Subcutaneous abdominal adipose tissue (tissue), 5 donors: Measurements from ENCODE around the gene CD48.
A peak's percentile ranks its signal among the peaks of the same experiment; 100 is the strongest.

Source experiments
- H3K27ac ChIP-seq: one replicate; pipeline ENCODE4 v1.7.0; 2013; ENCODE audit warnings: low read depth, mild to moderate bottlenecking, inconsistent platforms, low read length, moderate library complexity
- H3K27me3 ChIP-seq, 5 donors: one replicate each; pipeline ENCODE4 v1.7.0; 2013; ENCODE audit warnings: low read length in 5 of 5, inconsistent platforms in 1 of 5; ENCODE audit not compliant: control insufficient read depth in 5 of 5, insufficient read depth in 4 of 5
- H3K36me3 ChIP-seq, 5 donors: one replicate each; pipeline ENCODE4 v1.7.0; 2013; ENCODE audit warnings: low read length in 5 of 5; ENCODE audit not compliant: control insufficient read depth in 5 of 5, insufficient read depth in 5 of 5
- H3K4me1 ChIP-seq, 5 donors: one replicate each; pipeline ENCODE4 v1.7.0; 2013; ENCODE audit warnings: low read length in 5 of 5, mild to moderate bottlenecking in 3 of 5, moderate library complexity in 1 of 5; ENCODE audit not compliant: control insufficient read depth in 5 of 5, insufficient read depth in 5 of 5
- H3K4me3 ChIP-seq, 5 donors: one replicate each; pipeline ENCODE4 v1.7.0; 2013; ENCODE audit warnings: low read length in 5 of 5, low read depth in 1 of 5
- H3K9ac ChIP-seq, 5 donors: one replicate each; pipeline ENCODE4 v1.7.0; 2013; ENCODE audit warnings: low read length in 5 of 5, mild to moderate bottlenecking in 4 of 5, moderate library complexity in 3 of 5
- H3K9me3 ChIP-seq, 5 donors: one replicate each; pipeline ENCODE4 v1.7.0; 2013; ENCODE audit warnings: low read length in 5 of 5; ENCODE audit not compliant: control insufficient read depth in 5 of 5
- donor health status: healthy.
- donor health status: healthy.
- donor health status: healthy.
- donor health status: healthy.
- donor health status: healthy.

CD48 gene

DNA sequence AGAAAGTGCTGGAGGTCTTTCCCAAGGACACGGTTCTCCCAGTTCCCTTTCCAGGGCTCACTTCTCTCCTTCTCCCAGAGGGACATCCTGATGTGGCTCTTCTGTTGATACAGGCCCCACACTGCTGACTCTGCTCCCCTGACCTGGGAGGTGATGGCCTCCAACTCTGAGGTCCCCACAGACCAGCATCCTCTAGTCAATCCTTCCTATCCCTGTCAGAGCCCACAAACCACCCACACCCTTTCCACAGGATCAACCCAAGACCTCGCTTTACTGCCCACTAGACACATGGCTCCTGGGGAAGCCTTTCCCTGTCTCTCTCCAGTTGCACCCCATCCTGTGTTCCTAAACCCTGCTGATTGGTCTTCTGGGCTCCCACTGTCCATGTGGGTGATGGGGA, 39.0 kb upstream of the CD48 start:
- H3K27me3 ChIP-seq: peaks cover 0 to 9% (median 4%) of the 10 kb centered on the region in 5 donors
- H3K9me3 ChIP-seq: no peaks in the 10 kb centered on the region
- no peaks in the 10 kb centered on the region for H3K36me3 ChIP-seq
- H3K4me1 ChIP-seq: no peaks in the 10 kb centered on the region
- H3K9ac ChIP-seq: no peak overlapping the region
- H3K27ac ChIP-seq: no peak overlapping the region
- H3K4me3 ChIP-seq: peak overlapping the region in 1 of 5 donors; percentile 10

DNA sequence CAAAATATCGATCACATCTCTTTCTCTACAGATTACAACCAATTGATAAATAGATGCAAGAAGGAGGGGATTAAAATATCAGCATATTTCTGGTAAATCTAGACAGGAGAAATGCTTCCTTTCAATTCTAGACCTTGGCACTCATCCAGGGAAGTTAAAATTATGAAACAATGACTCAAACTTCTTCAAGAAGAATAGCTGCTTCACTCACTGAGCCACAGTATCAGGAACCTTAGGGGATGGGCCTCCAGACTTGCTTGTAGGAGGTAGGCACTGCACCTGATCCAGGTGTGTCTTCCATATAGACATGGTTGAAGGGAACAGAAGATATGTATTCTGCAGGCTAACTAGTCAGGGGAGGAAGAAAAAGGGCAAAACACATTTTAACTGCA, 37.3 kb upstream of the CD48 start:
- Histone ChIP-seq H3K27ac (no peak overlapping the region), H3K9ac (no peak overlapping the region), H3K4me1 (no peaks in the 10 kb centered on the region), H3K4me3 (no peak overlapping the region), H3K9me3 (no peaks in the 10 kb centered on the region), H3K36me3 (no peaks in the 10 kb centered on the region), H3K27me3 (peaks cover 0 to 9% (median 4%) of the 10 kb centered on the region in 5 donors)

DNA sequence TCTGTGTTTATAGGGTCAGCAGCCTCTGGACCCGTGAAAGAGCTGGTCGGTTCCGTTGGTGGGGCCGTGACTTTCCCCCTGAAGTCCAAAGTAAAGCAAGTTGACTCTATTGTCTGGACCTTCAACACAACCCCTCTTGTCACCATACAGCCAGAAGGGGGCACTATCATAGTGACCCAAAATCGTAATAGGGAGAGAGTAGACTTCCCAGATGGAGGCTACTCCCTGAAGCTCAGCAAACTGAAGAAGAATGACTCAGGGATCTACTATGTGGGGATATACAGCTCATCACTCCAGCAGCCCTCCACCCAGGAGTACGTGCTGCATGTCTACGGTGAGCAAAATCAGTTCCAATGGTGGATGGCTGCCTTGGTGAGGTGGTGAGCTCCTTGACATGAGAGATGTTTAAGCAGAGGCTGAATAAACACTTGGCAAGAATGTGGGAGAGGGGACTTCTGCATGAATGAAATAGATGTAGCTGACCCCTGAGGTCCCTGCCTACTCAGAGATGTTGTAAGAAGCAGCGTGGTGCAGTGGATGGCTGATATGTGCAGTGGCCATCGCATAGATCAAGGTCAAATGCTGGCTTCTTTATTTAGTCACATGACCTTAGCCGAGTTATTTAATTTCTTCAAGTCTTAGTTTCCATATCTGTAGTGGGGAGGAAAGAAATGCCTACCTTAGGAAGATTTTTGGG, 36.7 kb upstream of the CD48 start:
- H3K27ac ChIP-seq: no peak overlapping the region
- H3K4me1 ChIP-seq: no peaks in the 10 kb centered on the region
- no peaks in the 10 kb centered on the region for H3K9me3 ChIP-seq
- H3K27me3 ChIP-seq: peaks cover 0 to 9% (median 4%) of the 10 kb centered on the region in 5 donors
- no peak overlapping the region for H3K9ac ChIP-seq
- no peaks in the 10 kb centered on the region for H3K36me3 ChIP-seq
- no peak overlapping the region for H3K4me3 ChIP-seq

DNA sequence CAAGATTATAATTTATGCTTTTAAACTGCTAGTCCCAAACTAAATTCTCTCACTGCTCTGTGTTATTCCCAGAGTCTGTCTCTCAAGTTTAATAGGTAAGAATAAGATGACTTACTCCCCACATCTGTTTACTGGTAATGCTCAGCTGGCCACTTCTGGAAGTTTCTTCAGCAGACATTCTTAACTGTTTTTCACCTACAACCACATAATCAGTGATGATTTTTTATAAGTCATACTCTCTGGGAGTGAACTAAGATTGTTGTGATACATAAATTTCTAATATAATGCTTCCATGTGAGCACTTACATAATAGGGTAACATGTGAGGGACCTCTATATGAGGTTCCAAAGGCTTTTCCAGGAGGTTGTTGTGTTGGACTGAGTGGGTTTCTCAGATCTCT, 36.1 kb upstream of the CD48 start:
- H3K9ac ChIP-seq: no peak overlapping the region
- H3K36me3 ChIP-seq: no peaks in the 10 kb centered on the region
- H3K27me3 ChIP-seq: peaks cover 0 to 7% (median 4%) of the 10 kb centered on the region in 5 donors
- H3K4me1 ChIP-seq: no peaks in the 10 kb centered on the region
- no peak overlapping the region for H3K4me3 ChIP-seq
- no peaks in the 10 kb centered on the region for H3K9me3 ChIP-seq
- no peak overlapping the region for H3K27ac ChIP-seq

DNA sequence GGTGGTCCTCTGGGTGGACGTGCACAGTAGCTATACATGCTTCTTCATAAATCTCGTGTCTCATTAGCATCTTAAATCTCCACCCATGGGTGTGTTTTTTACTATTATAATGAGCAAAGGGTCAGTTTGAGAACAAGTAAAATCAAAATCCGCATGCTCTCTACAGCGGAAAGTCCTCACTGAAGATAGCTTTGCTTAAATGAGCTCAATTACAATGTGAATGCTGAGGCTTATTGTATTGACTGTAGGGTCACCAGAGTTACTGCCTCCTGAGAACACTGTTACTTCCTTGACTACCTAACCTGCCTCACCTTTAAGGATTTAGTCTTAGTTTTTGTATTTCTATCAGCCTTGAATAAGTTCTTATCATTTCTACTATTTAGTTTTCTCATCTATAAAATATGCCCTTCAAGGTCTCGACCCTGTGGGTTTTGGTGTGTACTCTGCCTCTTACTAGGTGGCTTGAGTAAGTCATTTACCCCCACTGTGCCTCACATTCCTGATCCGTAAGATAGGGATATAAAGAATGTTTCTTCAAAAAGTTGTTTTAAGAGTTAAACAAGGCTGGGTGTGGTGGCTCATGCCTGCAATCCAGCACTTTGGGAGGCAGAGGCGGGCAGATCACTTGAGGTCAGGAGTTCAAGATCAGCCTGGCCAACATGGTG, 35.3 kb upstream of the CD48 start:
- Histone ChIP-seq H3K4me1 (no peaks in the 10 kb centered on the region), H3K4me3 (no peak overlapping the region), H3K27me3 (peaks cover 0 to 5% (median 4%) of the 10 kb centered on the region in 5 donors), H3K36me3 (no peaks in the 10 kb centered on the region), H3K27ac (no peak overlapping the region), H3K9ac (no peak overlapping the region), H3K9me3 (no peaks in the 10 kb centered on the region)

DNA sequence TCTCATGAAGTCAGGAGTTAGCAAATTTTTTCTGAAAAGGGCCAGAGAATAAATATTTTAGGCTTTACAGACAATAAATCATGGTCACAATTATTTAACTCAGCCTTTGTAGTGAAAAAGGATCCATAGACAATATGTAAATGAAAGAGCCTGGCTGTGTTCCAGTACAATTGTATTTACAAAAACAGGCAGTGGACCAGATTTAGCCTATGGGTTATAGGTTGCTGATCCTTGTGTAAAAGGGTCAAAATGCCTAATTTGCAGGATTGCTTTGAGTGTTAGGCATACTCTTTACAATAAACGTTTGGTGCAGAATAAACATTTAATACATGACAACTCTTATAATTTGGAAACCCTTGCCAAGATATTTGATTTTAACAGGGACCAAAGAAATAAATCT, 33.9 kb upstream of the CD48 start:
- Histone ChIP-seq H3K4me1 (no peaks in the 10 kb centered on the region), H3K9ac (no peak overlapping the region), H3K9me3 (no peaks in the 10 kb centered on the region), H3K36me3 (no peaks in the 10 kb centered on the region), H3K27ac (no peak overlapping the region), H3K27me3 (peaks cover 0 to 4% (median 4%) of the 10 kb centered on the region in 5 donors), H3K4me3 (no peak overlapping the region)

DNA sequence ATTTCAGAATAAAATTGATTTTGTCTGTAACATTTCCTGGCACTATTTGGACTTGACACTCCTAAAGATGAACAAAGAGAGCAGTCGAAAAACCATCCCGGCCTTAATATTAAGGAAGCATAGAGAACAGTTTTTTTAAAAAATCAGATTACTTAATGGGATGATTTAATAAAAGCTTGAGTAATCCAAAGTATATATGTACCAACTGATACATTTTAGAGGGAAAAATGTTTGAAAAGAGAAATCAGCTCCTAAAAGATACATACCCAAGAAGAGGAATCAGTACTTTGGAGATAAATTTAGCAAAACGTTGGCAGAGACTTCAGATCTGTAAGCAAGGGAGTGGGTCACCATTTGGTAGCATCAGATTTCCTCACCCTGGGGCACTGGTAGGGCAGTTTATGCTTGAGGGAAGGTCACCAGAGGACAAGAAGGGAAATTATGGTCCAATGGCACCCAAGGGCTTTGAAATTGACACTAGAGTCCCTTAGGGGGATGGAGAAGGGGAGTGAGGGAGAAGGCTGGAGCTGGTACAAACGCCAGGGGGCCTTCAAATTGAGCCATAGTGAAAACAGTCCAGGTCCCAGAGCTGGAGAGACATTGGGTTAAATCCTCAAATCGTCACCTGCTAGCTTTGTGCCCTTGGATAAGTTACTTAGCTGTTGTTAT, 33.4 kb upstream of the CD48 start:
- no peaks in the 10 kb centered on the region for H3K36me3 ChIP-seq
- H3K9ac ChIP-seq: no peak overlapping the region
- H3K4me3 ChIP-seq: no peak overlapping the region
- peaks cover 0 to 4% (median 2%) of the 10 kb centered on the region in 5 donors for H3K27me3 ChIP-seq
- H3K9me3 ChIP-seq: no peaks in the 10 kb centered on the region
- H3K27ac ChIP-seq: no peak overlapping the region
- no peaks in the 10 kb centered on the region for H3K4me1 ChIP-seq

DNA sequence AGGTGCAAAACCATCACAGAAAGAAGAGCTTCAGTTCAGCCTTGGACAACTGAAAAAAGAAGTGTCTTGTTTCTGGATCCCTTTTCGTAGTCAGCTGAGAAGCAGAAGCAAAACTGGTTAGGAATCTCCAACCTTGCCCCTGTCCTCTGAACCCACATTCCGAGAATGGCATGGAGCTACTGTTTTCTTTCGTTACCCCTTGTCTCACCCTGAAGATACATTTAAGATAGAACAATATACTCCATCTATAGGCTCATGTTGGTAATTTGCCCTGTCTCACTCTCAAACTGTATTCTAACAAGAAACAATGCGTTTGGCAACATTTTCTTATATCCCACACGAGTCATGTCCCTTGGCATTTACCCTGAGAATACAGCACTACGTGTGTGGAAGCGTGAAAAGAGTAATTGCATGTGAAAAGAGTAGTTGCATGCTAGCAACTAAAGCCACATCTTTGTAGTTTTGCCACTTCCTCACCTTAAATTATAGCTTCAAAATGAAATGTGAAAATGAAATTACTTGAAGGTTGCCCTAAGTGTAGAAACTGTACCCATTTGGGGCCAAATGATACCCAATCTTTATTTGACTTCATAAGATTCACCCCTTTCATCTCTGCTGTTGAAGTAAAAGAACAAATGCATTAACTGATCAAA, 32.7 kb upstream of the CD48 start:
- H3K36me3 ChIP-seq: no peaks in the 10 kb centered on the region
- no peak overlapping the region for H3K4me3 ChIP-seq
- no peaks in the 10 kb centered on the region for H3K9me3 ChIP-seq
- no peaks in the 10 kb centered on the region for H3K4me1 ChIP-seq
- H3K27me3 ChIP-seq: peaks cover 0 to 4% (median 0%) of the 10 kb centered on the region in 5 donors
- H3K9ac ChIP-seq: no peak overlapping the region
- no peak overlapping the region for H3K27ac ChIP-seq

DNA sequence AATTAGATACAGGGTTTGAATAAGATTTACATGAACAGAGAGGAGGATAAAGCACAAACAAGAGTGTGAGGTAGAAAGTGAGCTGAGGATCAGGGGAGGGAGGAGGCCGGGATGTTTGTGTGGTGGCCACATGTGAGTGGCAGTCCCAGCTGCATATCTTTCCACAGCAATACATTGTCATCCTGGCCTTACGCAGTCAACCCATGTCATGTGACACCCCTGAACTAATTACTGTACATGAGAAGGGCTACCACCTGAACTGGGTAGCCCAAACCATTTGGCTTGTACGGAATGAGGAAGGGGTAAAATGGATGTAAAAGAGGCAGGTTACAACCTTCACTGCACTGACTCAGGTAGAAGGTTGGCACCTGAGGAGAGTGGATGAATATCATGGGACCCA, 31.6 kb upstream of the CD48 start:
- H3K9me3 ChIP-seq: no peaks in the 10 kb centered on the region
- no peaks in the 10 kb centered on the region for H3K36me3 ChIP-seq
- H3K4me1 ChIP-seq: no peaks in the 10 kb centered on the region
- H3K27ac ChIP-seq: no peak overlapping the region
- no peak overlapping the region for H3K9ac ChIP-seq
- no peak overlapping the region for H3K4me3 ChIP-seq
- peaks cover 0 to 2% (median 0%) of the 10 kb centered on the region in 5 donors for H3K27me3 ChIP-seq
